HG03025 (cell line): ENCODE measurements around the gene NAV3.
"Not testable (repeated sequence)": the region's sequence is repeated elsewhere in the genome, so short reads cannot be mapped to it uniquely, and the experiment has no call there.

Source experiments
- ATAC-seq: cut with Tn5 transposase; IDR thresholded peaks from one replicate; pipeline ENCODE4 v1.9.1; 2021; ENCODE audit warnings: mild to moderate bottlenecking, moderate library complexity; ENCODE audit not compliant: unreplicated experiment, low FRiP score

NAV3 gene

DNA sequence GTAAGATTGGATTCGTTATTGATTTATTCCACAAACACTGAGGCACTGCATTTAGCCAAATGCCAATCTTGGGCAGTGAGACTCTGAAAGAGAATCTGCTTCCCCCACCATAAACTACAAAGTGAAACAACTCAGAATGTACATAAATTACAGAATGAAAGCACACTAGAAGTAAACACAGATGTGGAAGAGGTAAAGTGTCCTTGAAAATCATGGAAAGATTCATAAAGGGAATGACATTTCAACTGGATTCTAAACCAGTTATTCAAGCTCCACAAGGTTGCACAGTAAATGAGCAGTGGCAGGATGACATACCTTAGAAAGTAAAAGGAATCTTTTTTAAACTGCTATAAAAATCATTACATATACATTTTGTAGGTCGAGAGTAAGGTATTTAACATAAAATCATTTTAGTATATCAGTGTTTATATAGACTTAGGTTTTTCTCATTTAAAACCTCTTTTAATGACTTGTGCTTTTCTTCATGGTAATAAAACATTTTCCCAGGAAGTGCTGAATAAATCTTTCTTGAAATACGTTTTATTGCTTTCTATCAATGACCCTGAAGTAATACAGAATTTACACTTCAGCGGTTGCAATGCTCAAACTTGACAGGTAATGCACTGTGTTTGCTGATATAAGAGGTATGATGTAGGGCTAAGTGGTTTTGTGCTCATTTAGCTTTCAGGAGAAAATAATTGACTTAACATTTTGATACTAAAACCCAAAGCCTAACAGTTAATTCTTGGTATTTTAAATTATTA lies 270.6 kb downstream of the NAV3 start:
- no peak for ATAC-seq

DNA sequence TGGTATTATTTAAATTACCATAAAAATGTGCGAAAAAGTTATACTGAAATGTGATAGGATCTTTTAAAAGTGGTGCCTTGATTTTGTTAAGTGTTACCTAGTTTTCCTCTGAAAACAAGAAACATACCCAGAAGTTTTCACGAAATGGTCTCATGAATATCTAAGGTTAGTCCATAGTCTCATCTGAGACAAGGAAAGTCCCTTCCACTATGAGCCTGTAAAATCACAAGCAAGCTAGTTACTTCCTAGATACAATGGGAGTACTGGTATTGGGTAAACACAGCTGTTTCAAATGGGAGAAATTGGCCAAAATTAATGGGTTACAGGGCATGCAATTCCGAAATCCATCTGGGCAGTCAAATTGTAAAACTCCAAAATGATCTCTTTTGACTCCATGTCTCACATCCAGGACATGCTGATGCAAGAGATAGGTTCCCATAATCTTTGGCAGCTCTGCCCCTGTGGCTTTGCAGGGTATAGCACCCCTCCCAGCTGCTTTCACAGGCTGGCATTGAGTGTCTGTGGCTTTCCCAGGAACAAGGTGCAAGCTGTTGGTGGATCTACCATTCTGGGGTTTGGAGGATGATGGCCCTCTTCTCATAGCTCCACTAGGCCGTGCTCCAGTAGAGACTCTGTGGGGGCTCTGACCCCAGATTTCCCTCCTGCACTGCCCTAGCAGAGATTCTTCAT lies 271.4 kb downstream of the NAV3 start:
- ATAC-seq, result no peak

DNA sequence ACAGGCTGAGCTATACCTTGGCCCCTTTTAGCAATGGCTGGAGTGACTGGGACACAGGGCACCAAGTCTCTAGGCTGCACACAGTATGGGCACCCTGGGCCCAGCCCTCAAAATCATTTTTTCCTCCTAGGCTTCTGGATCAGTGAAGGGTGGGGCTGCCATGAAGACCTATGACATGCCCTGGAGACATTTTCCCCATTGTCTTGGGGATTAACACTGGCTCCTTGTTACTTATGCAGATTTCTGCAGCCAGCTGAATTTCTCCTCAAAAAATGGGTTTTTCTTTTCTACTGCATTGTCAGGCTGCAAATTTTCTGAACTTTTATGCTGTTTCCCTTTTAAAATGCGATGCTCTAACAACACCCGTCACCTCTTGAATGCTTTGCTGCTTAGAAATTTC lies 272.1 kb downstream of the NAV3 start:
- ATAC-seq, result not testable (repeated sequence)

DNA sequence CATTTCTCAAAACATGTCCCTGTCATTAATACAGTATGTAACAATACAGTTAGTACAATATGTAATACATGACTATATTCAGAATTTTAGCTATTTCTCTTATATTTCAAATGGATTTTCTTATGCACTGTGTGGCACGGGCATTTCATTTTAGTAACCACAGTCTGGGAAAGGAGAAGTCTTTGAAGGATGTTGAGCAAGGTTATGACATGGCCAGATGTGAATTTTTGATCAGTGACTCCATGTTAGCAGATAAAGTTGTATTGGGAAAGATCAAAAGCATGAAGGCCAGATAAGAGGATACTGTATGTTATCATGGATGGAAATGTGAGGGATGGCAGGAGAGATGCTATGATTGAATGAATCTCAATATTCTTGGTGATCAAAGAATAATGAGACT lies 285.2 kb downstream of the NAV3 start:
- no peak for ATAC-seq

DNA sequence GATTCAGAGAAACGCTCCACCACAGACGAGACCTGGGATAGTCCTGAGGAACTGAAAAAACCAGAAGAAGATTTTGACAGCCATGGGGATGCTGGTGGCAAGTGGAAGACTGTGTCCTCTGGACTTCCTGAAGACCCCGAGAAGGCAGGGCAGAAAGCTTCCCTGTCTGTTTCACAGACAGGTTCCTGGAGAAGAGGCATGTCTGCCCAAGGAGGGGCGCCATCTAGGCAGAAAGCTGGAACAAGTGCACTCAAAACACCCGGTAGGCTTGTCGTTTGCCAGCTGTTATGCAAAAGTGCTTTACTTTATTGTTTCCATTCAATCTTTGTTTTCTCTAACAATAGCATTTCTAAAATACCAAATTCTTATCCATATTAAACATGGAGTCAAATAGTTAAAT lies 287.3 kb downstream of the NAV3 start:
- ATAC-seq, result no peak

DNA sequence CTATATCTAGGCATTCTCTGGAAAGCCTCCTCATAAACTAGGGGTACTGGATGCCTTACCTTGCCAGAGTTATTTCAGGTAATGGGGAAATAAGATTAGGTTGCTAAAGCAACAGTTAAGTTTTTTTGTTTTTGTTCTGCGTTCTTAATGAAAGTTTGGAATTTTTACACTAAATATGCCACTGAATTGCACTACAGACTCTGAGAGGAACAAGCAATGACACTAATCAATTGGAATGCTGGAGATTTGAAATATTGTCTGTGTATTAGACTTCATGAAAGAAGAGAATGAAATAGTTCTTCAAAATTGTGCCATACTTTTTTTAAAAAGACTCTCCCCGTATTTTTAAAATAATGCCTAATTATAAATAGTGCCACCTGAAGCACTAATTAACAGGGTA lies 287.8 kb downstream of the NAV3 start:
- ATAC-seq, result no peak

DNA sequence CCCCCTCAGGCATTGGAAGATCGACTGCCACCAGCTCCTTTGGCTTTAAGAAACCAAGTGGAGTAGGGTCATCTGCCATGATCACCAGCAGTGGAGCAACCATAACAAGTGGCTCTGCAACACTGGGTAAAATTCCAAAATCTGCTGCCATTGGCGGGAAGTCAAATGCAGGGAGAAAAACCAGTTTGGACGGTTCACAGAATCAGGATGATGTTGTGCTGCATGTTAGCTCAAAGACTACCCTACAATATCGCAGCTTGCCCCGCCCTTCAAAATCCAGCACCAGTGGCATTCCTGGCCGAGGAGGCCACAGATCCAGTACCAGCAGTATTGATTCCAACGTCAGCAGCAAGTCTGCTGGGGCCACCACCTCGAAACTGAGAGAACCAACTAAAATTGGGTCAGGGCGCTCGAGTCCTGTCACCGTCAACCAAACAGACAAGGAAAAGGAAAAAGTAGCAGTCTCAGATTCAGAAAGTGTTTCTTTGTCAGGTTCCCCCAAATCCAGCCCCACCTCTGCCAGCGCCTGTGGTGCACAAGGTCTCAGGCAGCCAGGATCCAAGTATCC lies 288.7 kb downstream of the NAV3 start:
- ATAC-seq, result no peak

DNA sequence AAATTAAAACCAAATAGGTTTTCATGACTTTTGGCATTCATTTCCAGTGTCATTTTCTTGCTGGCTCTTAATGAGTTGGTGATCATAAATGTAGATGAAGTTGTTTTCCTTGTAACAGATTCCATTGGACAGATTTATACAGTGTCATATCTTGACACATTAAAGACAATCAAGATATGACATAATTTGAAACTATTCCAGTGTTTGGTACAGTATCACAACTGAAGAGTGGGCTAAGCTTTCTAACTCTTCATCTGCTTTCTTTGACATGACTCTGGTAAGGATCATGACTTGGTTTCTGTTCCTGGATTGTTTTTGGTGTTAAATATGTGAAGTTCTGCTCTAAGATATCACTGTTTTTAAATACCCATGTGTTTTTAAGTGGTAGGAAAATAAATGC lies 289.6 kb downstream of the NAV3 start:
- ATAC-seq, result no peak

DNA sequence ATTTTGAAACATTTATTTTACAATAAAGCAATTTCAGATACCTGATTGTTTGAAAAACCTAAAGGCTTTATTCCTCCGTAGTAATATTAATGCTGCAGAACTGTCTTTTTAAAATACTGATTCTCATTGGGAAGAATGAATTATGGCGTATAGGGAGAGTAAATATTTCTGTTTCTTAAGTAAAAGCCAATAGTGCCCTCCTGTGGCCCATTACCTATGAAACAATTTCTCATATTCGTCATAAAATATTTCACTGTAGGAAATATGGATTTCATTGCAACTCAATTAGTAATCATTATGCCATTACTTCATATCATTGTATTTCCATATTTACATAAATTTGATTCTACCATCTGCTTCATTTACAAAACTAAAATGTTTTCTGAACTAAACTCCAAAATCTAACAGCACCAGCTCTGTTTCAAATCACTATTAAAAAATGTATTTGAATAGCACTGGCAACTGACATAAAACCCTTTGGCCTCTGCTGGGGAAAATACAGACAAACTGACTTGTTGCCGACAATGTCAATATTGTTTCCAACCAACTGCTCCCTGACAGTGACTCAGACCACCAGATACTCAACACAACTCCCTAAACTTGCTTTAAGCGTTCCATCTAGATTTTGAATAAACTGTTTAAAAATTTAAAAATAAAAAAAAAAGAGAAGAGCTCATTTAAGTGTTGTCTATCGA lies 290.3 kb downstream of the NAV3 start:
- no peak for ATAC-seq

DNA sequence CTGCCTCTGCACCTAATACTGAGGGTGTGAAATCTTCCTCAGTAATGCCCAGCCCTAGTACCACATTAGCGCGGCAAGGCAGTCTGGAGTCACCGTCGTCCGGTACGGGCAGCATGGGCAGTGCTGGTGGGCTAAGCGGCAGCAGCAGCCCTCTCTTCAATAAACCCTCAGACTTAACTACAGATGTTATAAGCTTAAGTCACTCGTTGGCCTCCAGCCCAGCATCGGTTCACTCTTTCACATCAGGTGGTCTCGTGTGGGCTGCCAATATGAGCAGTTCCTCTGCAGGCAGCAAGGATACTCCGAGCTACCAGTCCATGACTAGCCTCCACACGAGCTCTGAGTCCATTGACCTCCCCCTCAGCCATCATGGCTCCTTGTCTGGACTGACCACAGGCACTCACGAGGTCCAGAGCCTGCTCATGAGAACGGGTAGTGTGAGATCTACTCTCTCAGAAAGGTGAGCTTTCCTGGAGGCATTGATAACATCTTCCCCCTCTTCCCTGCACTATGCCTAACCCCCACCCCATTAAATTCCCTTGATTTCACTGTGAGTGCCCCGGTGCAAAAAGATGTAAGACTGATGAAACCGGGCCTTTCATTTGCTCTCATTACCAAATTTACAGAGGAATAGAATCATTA lies 291.4 kb downstream of the NAV3 start:
- ATAC-seq, result no peak

DNA sequence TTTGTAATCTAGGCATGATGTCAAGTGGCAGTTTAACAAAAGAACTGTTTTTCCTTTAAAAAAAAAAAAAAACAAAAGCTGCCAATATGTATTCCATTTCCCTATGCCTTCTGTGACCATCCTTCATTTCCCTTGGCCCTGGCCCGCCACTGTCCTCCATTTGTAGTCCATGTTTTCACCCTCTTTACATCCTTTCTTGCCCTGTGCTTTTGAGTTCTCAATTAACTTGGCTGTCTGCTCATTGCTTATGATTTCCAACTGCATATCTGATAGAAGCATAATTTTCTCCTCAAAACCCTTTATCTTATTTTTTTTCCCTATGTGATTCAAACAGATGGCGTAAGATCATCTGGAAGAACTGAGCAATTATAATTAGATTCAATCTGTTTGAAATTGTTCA lies 297.5 kb downstream of the NAV3 start:
- no peak for ATAC-seq

DNA sequence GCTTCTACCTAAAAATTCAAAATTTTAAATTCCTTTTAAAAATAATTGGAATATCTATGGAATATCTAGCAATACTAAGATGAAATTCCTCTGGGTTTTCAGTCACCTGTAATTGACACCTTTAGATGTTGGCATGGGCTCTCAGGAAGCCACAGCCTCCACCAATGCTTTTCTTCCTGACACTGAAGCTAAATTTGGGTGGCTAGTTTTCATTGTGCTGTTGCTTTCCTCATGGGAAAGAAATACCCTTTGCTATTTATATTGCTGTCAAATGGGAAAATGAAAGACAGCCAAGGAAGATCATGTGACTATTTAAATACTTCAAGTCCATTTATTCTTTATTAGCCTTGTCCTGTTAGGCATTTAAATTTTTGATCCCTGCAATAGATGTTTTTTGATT lies 313.0 kb downstream of the NAV3 start:
- ATAC-seq, result no peak

DNA sequence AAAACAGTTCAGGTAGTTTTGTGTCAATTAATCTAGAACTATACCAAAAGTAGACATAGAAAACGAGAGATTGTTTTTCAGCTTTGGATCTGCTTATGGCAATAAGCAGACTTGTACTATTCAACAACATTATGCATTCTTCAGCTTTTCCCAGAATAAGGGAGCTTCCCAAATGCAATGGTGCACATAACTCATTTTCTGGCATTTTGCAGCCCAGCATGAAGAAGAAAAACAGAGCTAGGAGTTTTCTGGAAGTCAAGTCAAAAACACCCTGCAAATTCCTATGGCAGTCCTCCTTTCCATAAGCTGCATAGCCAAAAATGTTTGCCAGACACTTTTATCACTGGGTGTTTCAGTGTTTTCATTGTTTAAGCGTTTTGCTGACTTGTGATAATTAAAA lies 314.7 kb downstream of the NAV3 start:
- ATAC-seq, result no peak

DNA sequence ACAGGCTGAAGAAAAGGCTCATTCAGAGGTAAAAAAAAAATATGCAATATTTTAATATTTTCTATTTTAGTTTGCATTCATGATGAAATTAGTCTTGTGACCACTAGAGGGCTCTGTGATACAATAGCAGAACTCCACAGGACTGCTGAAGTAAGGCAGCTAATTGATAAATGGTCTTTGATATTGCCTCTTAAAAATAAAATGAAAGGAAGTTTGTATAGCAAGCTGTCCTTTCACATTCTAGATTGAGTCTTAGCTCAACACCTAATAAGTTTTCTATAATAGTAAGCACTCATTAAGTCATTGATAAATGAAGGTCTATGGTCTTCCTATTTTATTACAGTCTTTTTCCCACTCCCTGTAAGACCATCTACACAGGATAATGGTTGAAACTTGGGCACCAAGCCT lies 315.7 kb downstream of the NAV3 start:
- no peak for ATAC-seq

DNA sequence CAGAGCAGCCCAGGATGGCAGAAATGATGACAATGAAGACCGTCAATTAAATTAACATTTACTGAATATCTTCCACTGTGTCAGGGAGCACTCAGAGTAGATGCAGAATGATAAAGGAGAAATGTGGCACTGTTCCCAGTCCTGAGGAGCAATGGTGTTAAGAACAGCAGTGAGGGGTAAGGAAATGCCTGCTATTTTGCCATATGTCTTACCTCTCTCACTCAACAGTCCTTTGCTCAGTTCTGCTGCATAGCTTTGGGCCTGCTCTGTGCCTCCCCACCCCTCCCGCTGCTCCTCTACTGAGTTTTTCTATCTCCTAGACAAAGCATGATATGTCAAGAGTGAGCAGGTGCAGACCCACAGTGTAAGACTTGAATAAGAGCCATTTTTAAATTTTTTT lies 318.8 kb downstream of the NAV3 start:
- ATAC-seq, result no peak

DNA sequence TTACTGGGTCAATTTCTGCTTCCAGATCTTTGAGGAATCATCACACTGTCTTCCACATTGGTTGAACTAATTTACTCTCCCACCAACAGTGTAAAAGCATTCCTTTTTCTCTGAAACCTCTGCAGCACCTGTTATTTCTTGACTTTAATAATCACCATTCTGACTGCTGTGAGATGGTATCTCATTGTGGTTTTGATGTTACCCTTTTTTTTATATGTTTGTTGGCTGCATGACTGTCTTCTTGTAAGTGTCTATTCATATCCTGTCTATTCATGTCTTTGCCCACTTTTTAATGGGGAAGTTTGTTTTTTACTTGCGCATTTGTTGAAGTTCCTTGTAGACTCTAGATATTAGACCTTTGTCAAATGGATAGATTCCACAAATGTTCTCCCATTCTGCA lies 324.9 kb downstream of the NAV3 start:
- ATAC-seq, result no peak

DNA sequence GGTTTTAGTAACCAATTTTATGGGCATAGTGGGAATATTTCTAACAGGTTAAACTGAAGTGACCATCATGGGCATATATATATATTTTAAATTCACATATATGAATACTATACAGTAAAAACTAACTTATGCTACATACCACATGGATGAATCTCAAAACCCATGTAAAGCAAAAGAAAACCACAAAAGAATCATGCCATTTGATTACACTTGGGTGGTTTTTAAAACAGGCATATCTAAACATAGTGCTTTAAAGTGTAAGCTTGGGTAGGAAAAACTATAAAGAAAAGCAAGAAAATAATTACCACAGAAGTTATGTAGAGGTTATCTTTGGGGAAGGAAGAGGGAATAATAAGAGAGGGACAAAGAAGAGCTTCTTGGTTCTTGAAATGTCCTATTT lies 326.1 kb downstream of the NAV3 start:
- no peak for ATAC-seq

DNA sequence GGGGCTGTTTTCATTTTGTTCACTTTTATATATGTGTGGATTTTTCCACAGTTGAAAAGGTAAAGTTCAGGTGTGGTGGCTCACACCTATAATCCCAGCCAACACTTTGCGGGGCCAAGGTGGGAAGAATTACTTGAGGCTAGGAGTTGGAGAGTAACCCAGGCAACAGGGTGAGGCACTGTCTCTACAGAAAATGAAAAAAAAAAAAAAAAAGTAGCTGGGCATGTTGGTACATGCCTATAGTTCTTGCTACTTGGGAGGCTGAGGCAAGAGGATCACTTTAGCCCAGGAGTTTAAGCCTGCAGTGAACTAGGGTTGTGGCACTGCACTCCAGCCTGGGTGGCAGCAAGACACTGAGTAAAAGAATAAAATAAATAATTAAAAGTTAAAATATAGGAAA lies 326.5 kb downstream of the NAV3 start:
- no peak for ATAC-seq

DNA sequence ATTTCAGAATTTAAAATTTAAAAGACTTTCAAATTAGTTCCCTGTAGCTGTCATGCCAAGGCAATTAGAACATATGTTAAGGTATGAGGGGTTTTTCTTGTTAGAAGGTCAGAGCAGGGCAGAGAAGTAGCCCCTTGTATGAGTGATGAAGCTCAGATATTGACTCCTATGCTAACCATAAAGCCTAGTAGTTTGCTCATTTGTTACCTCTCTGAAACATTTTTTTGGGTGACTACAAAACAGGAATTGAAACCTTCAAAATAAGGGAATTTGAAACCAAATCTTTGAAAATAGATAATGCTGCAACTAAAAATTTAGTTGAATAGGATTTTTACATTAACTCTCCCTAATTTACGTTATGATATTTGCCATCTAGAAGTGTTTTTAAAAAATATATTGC lies 333.5 kb downstream of the NAV3 start:
- no peak for ATAC-seq

DNA sequence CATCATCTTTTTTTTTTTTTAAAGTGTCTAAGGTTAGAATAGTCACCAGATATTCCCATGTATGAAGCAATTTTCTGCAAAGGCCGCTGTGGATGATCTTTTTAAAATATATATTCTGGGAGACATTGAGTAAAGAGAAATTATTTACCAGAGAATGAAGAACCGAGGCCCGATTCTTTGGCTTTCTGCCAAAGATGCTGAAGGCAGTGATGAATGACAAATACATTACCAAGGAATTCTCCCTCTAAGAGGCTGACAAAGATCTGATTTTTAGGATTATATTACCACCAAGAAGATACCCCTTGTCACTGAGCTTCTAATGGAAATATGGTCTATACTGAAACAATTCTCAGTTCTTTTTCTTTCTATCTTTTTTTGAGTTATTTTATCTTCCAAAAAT lies 336.8 kb downstream of the NAV3 start:
- no peak for ATAC-seq

DNA sequence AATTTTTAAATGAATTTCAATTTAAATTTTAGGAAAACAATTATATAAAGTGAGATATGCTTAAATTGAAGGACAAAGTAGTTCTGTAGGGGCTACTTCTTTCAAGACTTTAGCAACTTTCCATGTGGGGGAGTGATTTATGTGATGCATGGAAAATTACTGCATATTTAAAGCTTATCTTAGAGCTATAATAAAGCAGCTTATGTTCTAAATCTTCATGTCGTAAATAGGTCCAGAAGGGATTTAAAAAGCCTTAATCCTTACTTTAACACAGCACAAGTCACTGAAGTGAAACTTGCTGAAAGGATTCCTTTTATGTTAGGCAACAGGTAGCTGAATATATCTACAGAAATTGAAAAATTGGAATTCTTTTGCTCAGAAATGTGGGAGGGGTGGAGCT lies 340.4 kb downstream of the NAV3 start:
- no peak for ATAC-seq
